NCI-H2227 (cell line): ENCODE data around the gene ATP8A2.

ENCODE experiments used
- DNase-seq: peaks from one replicate; lab custom pipeline; 2025; ENCODE audit not compliant: unreplicated experiment; lab: John Stamatoyannopoulos, UW

Gene ATP8A2

DNA sequence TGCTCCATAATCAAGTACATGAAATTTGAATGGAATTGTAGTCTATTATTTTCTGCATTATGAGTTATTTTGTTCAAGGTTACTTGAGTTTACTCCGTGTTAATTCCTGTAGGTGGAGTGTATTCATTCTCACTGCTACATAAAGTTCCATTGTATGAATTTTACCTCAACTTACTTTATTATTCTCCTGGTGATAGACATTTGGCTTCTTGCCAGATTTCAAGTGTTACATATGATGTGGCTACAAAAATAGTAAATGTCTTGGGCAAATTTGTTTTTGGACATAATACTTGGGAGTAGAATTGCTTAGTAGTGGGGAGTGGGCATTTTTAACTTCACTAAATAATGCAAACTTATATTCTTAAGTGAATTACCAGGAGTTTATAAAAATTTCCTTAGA, 351.1 kb downstream of the ATP8A2 start:
- no peak for DNase-seq

DNA sequence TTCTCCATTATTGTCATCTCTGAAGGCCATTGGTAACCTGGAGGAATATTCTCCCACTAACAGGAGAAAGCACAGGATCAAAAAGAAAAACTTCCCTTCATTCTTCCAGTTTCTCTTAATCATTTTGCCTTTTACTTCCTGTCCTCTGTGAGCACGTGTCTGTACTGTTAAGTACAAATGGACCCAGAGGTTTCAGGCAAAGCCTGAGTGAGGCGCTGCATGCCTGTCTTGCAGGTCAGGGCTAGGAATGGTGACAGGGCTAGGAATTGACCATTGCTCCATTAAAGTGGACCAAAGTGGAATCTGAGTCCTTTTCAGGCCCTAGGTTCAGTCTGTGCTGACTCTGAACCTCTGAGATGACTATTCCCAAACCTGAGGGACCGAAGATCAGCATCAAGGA, 353.3 kb downstream of the ATP8A2 start:
- DNase-seq: no peak

DNA sequence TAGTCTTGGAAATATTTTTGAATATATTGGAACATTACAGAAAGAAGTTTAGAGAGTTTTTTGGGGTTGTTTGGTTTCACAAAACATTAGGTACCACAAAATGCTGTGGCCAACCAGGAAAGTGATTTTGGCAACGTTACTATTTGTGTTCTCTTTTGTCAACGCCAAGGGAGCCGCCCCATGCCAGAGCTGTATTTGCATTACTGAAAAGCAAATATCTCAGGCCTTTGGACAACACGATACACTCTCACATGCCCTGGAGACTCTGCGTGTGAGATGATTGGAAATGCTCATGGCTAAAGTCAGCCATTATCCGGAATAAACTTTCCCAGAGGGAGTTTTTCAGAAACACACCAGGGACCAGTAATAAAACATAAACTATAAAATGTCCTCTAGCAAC, 355.5 kb downstream of the ATP8A2 start:
- DNase-seq: no peak

DNA sequence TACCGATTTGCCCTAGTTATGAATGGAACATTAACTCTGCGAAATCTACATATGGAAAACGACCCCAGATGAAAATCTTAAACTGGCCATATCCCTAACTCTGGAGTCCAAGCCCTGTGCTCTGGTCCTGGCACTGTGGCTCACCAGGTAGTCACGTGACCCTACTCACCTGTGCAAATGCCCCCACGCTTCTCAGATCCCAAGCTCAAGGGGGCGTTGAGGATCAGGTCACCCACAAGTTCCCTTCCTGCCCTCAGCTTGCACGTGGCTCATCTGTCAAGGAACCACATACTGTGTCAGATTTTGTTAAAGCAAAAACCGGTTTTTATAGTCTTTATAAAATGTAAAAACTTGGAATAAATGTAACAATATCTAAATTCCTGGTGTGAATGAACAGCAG, 356.0 kb downstream of the ATP8A2 start:
- DNase-seq: no peak

DNA sequence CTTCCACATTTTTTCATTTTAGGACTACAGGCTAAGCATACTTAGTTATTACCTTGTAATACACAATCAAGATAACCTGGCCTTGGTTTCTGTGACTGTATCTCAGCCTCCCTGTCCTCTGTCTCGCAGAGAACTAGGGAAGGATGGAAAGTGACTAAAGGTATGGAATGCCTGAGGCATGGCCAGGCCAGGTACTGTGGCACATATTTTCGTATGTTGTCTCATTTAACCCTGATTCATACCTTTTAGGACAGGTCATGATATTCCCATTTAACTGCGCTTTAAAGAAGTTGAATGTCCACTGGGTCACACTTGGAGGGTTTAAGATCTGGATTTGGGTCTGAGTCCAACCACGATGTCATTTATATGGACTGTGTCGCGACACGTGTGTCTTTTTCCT, 357.4 kb downstream of the ATP8A2 start:
- DNase-seq: no peak

DNA sequence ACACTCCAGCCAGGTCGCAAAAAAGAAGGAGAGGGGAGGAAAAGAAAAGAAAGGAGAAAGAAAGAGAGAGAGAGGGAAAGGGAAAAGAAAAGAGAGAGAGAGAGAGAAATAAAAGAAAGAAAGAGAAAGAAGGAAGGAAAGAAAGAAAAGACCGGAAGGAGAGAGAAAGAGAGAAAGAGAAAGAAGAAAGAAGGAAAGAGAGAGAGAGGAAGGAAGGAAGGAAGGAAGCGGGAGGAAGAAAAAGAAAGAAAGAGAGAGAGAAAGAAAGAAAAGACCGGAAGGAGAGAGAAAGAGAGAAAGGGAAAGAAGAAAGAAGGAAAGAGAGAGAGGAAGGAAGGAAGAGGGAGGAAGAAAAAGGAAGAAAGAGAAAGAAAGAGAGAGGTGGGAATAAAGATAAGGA, 359.3 kb downstream of the ATP8A2 start:
- no peak for DNase-seq

DNA sequence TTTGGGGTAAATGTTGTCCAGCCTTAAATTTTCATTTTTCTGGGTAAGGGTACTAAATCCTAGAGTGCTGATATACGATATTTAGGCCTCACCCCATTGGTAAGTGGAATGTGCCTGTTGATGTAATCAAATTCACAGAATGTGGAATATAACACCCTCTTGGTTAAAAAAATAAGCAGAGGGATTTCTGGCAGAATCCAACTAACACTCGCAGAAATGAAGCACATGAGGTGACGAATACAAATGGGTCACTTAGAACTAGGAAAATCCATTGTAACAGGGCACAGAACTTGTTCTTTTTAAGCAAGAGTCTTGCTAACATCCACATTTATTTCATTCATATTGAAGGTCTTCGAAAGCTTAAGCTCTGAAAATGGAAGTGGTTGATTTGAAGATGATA, 359.8 kb downstream of the ATP8A2 start:
- DNase-seq: no peak

DNA sequence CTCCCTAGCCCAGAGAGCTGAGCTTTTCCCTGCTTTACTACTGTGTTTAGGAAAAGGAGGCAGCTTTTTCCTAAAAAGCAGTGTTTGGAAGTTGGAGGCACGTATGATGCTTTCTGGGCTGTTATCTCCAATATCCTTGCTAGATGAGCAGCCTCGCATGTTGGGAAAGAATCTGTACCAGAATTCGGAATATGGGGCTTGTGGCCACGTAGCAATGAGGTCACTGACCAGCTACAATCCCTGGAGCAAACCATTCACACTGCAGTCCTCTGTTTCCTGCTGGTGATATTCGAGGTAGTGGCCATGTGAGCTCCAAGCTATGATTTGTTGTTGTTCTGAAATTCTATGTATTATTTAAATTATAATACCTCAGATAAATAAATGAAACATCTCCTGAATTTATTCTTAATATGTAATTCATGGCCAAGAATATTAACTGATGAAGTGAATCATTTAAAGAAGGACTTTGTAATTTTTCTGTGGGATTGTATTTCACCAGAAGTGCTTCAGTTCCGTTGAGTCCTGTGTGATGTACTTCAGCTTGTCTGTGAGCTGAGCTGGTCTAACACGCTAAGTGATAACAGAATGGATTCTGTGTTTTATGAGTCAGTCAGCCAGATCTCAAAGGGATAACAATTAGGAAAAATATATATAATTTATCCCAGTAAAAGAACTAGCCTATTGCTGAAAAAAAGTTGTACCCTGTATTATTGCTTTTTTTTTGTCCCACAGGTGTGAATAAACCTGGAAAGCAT, 360.5 kb downstream of the ATP8A2 start:
- DNase-seq: no peak

DNA sequence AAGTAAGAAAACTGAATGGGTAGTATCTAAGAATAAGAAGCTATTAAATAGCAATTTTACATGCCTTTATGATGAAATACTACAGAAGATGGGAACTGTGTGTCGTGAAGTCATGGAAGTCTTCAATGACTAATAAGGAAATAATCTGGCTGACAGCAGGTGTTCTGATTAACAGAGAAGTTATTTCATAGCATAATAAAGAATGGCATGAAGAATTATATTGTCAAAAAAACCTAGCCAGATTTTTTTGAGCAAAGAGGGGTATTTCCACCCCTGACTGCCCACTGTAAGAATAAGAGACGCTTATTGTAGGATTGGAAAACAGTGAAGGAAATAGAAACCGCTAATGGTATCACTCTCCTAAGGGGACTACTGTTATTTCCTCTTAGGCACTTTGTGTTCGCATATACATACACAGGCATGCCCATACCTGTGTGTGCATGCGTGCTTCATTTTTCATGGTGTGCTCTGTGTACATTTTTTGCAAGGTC, 361.3 kb downstream of the ATP8A2 start:
- DNase-seq: no peak

DNA sequence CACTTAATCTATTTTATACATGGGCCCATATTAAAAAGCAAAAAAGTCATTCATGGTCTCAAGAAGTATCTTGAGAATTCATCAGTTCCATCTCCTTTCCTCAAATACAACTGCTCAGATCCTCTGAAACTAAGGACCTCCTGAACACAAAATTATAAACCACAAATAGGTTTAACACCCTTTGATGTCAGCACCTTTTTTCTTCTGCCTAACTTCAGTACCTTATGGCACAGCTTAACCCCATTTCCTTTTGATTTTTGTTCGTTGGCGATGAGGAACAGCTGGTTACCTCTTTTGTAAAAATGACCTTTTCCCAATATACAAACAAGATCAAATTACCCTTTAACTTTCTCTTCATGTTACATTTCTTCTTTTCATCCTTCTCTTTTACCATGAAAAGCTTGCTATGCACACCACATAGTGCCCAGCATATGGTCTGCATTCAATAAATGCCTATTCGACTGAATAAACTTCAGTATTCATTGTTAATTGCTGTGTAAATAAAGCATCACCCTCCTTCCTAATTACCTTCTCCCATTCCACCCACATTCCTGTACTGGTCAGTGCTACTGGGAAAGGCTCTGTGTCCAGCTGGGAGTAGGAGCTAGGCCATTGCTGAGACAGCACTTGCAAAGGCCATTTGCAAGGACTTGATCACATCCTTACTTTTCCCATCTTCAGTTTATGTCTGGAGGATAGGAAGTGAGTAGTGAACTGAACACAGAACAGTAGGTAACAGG, 362.1 kb downstream of the ATP8A2 start:
- no peak for DNase-seq

DNA sequence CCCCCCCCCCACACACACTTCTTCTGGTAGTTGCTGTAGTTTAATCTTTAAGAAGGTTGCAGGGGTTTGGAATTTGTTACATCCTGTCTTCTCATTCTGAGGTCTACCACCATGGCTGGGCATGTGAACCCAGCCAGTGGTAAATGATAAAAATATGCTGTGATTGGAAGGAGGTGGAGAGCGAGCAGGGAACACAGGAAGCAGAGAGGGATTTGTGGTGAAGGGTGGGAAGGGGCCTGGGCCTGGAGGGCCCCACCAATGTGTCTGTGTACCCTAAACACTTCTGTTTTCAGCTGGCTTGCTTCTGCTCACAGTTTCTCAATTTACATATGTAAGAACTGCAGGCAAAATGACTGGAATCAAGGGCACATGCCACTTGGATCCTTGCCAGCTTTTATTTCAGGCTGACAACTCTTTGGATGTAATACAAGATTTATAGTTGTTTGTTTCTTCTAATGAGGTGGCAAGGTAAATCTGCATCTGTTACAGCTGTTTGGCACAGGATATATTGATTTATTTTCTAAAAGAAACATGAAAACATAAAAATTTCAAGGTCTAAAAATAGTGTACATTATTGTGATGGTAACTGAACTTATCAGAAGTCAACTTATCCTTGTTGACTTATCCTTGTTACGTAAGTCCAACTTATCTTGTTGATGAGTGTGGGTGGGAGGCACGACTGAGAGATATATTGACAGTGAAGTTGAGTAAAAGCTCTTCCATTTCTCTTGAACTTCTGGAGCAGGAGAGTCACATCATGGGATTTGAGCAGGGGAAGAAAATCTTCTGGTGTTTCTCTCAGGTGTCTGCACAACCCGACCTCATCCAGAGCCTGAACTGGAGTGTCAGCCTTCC, 366.8 kb downstream of the ATP8A2 start:
- DNase-seq: peak; percentile 23

DNA sequence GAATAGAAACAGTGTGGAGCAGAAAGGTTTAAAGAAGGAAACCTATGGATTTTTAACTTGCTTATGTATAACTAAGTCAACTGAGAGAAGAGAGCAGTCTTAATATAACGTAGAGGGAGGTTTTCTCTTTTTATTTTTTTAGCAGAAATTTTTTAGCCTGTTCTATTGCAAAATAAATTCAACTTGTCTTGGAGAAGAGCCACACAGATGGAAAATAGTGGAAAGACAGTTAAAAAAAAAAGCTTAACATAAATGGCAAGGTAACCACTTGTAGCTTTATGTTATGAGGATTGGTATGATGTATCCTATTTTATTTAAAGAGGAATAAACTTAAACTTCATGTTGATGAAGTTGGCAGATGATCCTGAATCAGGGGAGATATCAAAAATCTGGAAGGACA, 367.6 kb downstream of the ATP8A2 start:
- no peak for DNase-seq

DNA sequence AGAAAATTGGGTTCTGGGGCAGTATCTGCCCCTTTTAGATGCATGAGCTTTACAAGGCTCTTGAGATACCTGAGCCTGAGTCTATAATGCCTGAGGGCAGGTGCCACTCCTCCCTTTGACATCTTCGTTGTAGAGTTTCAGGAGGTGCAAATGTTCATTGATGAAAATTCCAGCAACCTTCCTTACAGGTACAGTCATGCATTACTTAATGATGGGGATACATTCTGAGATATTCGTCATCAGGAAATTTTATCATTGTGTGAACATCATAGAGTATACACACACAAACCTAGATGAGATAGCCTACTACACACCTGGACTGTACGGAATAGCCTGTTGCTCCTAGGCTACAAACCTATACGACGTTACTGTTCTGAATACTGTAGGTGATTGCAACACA, 370.0 kb downstream of the ATP8A2 start:
- no peak for DNase-seq

DNA sequence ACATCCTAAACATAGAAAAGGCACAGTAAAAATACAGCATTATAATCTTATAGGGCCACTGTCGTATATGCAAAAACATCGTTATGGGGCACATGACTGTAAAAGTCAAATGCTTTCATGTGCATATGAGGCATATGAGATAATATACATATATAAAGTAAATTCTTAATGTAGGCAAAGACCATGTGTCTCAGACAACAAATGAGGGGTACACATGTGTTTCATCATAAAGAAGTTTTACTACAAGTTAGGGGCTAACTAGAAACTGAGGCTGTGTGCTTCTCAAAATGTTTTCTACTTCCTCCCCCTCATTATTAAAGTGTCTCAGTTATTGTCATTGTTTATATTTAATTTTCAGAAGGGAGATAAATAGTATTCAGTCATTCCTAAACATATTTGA, 370.4 kb downstream of the ATP8A2 start:
- DNase-seq: no peak

DNA sequence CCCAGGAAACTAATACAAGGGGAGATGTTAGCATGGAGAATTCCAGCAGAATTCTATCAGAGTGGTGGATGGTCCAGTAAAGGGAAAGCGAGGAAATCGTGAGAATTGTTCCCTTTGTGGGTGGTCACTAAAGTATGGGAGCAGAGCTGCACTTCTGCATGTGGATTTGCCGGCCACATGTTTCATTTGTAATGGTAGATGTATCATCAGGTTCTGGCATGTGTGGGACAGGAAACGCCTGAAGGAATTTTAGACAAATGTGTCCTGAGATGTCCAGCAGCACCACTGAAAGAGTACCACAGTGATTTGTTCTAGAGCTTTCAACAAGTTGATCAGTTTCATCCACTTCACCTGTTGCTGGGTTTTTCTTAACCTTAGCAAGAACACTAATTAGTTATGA, 371.6 kb downstream of the ATP8A2 start:
- DNase-seq: no peak

DNA sequence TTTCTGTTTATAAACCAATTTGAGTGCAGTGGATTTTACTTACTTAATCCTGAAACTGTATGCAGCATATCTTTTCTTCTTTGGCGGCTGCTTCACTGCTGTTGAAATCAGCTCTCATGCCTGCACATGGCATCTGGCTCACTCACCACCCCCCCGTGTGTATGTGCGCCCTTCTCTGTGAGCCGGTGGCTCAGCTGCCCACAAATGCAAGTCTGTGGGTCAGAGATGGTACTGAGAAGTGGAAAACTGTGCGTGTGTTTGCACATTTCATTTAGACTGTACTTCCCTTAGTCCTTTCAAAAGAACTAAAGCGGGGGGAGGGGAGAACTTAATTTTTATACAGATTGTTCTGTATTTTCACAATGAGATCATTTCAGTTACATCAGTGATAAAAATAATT, 372.4 kb downstream of the ATP8A2 start:
- no peak for DNase-seq

DNA sequence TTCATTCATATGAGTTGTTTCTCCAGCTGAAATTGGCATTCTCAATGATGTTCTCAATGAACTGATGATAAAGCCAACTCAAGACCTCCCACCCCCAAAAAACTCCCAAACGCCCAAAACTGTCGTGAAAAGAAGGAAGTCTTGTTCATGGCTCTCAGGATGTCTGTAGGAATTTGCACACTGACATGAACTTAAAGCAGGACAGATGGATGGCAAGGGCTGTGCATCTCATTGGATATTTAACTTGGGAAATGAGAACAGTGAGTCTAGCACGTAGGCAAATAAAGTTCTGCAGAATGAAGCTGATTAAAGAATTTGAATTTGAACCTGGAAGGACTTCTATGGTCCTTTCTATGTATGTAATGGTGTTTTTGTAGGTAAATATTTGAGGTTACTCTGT, 374.4 kb downstream of the ATP8A2 start:
- DNase-seq: no peak

DNA sequence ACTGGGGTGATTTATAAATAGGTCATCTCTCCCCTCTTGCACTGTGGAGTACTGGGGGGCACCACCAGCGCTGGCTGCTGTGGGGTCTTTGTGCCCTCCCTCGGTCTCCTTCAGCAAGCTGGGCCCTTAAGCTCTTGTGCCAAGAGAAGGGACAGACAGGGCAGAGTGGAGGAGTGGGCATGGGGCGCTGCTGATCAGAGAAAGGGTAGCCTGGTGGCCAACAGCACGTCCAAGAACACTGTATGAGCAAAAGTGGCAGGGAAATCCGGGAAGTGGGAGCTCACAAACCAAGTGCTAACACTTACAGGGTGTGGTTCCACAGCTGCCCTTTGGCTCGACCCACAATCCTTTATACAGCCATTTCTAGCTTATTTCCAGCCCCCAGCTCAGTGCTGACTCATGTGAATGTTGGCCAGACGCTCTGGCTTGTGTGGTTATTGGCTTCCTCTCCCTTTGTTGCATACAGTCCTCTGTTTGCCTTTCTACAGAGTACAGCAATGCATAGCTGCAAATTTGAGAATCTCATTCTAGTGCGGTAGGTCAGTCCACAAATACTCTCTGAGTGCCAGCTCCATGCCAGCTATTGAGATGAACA, 381.3 kb downstream of the ATP8A2 start:
- no peak for DNase-seq

DNA sequence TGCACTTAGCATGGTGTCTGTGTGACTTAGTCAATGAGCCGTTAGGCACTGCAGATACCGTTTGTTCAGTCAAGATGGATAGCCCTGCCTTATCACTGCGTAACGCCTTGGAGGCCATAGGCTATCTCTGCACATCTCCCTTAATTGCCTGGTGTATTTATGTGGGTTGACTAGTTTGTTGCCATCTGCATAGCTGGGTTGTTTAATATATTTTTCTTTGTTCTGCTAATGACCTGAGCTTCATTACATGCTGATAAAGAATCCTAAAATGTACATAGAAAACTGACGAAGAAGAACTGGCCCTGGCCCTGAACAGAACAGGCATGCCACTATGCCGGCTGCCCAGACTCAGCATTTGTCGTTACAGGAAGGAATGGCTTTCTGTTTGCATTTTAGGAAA, 382.2 kb downstream of the ATP8A2 start:
- DNase-seq: no peak

DNA sequence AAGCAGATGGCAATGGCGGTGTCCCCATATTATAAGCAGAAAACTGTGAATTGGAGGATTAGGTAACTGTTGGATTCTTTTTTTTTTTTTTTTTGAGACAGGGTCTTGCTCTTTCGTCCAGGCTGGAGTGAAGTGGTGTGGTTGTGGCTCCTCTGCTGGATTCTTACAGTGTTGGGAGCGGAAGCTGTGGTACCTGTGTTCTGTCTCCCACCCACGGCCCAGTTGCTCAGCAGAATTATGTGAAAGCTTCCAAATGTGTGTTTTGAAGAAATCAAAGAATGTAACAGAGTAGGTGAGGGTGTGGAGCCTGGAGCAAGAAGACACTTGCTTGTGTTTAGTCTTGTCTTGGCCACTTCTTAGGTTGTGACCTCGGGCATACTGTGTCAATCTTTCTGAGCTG, 384.5 kb downstream of the ATP8A2 start:
- no peak for DNase-seq

DNA sequence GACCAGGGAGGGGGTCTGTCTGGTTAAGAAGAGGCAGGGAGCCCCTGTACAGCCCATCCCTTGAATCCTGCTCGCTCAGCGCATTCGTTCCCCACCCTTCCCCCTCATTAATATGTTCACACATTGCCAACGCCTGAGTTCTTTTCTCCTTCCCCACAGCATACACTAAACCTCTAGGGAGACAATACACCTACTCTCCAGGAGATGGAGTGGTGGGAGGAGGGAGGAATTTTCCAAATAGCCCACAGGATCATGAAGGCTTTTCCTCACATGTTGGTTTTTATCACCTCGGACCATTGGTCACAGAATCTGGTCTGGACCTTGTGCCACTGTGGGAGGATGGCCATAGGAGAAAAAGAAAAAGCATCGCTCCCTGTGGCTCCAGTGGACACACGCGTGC, 385.1 kb downstream of the ATP8A2 start:
- DNase-seq: no peak
